ENCODE results near the gene TRAF7.

Gene TRAF7

DNA sequence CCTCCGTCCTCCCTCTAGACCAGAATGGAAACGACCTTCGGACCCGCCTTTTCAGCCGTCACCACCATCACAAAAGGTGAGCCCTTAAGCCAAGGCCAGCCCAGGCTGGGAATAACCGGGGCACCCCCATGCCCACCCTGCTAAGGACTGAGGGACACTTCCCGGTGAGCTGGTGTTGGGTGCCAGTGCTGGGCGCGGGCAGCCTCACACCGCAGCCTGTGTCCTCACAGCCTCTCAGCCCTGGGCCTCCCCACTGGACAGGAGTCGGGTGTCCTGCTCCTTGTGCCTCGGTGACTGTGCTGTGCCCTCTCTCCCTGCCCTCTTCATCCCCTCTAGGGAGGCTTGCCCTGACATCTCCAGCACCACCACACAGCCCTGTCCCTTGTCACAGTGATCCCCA is 10.3 kb downstream of the TRAF7 start:
- DNase-seq (ENCODE audit: low spot score): no peak

DNA sequence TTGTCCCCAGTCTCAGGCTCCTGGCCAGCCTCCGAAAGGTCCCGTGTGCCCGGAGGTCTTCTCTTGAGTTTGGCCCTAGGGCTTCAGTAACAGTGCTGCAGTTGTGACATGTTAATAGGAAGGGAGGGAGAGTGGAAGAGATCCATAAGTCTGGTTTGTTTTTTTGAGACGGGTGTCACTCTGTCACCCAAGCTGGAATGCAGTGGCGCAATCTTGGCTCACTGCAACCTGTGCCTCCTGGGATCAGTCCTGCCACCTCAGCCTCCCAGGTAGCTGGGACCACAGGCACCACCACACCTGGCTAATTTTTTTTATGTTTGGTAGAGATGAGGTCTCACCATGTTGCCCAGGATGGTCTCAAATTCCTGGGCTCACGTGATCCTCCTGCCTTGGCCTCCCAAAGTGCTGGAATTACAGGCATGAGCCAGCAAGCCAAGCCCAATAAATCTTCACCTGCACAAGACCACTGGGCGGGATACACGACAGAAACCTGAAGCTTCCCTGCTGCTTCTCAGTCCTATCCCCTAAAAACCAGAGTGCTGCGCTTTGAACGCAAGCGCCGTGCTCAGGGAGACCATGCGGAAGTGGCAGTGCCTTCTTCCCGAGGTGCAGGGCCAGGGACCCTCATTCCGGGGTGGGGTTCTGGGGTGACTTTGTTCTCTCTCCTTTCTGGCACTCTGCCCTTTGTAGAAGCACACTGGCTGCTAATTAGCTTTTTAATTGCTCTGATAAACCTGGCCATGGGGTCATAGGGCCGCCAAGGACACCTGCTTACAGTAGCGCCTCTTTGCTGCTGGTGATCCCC is 10.9 kb downstream of the TRAF7 start:
- no peak for DNase-seq (ENCODE audit: low spot score)

DNA sequence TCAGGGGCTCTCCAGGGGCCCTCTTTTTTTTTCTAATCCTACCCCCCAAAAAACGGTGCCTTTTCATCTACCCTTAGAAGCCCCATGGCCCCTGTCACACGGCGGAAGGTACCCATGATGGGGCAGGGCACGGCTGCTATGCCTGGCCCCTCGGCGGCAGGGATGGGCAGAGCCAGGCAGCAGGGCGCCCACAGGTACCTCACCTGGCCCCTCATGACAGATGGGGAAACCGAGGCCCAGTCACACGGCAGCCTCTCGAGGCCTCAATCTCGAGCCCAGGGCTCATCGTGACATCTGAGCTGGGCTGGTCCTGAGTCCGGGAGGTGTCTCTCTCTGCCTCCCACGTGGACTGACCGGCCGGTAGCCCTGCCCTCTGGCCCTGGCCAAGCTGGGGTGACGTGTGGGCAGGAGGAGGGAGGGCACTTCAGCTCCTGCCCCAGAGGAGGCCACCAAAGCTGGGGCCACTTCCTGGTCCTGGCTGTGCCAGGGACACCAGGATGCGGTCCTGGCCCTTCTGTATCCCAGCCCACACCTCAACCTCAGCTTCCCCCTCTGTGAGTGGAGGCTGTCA is 11.6 kb downstream of the TRAF7 start:
- DNase-seq (ENCODE audit: low spot score): no peak

- no peak for DNase-seq (ENCODE audit: low spot score)
These were observed 14.5 kb downstream of the TRAF7 start for GRCh38 chr16:2170080-2170479.

GRCh38 chr16:2170587-2171435 is 15.2 kb downstream of the TRAF7 start:
- no peak for DNase-seq (ENCODE audit: low spot score)

DNA sequence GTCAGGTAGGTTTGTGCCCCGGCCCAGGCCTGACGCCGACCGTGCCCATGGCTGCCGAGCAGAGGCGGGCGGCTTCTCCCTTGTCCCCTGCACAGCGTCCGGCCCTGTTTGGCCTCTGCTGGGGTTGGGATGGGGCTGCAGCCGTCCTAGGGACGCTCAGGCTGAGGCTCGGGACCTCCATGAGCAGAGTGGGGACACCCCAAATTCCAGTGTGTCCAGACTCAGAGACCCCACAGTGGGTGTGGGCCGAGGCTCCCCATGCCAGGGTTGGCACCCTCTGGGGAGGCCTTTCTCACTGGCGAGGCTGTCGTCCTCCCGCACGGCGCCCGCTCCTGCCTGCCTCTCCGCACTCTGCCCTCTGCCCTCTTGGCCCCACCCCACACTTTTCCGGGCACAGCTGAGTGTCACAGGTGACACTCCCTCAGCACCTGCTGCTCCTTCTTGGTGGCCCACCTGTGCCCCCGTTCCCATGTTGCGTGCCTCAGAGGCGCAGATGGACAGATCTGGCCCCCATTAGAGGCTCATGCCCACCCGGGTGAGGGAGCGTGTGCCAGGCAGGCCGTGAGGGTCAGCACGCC is 16.1 kb downstream of the TRAF7 start:
- DNase-seq (ENCODE audit: low spot score): no peak

DNA sequence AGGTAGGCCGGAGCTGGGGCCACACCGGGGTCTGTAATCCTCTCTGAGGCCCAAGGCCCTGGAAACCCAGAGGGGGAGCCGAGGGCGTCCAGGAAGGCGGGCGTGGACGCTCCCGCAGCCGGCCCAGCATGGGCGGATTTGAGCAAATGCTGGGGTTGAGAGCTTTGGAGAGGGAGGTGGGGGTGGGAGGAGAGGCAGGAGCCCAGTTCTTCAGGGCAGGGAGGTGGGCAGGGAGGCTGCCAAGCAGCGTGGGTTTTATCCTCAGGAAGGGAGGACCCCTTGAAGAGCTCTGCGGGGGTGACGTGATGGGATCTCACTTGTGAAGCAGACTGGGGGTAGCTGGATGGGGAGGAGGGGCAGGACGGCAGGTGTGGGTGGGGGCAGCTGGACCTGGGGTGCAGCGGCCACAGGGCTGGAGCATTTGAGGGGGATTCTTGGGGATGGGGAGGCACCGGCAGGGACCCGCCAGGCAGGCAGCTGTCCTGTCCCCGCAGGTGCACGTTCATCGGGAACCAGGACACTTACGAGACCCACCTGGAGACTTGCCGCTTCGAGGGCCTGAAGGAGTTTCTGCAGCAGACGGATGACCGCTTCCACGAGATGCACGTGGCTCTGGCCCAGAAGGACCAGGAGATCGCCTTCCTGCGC is 17.2 kb downstream of the TRAF7 start:
- DNase-seq (ENCODE audit: low spot score): no peak

DNA sequence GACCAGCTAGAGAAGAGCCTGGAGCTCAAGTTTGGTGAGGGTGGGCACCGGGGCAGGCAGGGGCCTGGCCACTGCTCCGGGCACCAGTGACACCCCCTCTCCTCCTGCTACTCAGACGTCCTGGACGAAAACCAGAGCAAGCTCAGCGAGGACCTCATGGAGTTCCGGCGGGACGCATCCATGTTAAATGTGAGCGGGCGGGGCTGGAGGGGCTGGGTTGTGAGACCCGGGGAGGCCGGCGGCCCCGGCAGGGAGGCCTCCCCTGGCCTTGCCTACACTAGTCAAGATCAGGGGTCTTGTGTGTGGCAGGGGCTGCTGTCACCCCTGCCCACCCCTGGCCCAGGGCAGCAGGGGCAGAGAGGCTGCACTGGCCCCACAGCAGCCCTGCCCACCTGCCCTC is 17.8 kb downstream of the TRAF7 start:
- DNase-seq (ENCODE audit: low spot score): no peak

GRCh38 chr16:2173916-2174315 is 18.3 kb downstream of the TRAF7 start:
- DNase-seq (ENCODE audit: low spot score): no peak

DNA sequence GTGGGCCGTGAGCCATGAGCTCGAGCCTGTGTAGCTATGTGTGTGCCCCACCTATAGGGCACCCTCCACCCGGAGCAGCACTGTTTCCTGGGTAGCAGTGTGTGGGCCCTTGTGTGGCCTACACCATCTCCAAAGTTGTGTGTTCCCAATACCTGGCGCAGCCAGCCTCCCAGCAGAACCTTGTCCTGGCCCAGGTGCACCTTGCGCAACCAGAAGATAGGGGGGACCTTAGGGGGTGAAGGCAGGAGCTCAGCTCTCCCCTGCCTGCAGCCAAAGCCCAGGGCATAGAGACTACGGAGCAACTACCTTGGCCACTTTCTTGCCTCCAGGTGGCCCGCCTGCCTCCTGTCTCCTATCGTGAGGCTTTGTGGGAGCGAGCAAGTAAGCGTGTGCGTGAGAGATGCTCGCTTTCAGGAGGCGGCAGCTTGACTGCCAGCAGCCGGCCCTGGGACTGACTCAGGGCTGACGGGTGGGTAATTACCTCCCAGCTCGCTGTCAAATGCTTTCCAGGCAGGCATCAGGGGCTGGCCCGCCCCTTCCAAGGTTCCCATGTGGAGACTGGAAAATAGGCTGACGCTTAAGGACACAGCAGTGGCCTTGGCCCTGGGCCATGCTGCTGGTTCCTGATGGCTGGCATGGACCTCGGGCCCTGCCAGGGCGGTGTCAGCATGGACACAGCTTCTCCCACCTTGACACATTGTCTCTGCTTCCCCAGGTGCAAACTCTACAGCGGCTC is 19.0 kb downstream of the TRAF7 start:
- no peak for DNase-seq (ENCODE audit: low spot score)

DNA sequence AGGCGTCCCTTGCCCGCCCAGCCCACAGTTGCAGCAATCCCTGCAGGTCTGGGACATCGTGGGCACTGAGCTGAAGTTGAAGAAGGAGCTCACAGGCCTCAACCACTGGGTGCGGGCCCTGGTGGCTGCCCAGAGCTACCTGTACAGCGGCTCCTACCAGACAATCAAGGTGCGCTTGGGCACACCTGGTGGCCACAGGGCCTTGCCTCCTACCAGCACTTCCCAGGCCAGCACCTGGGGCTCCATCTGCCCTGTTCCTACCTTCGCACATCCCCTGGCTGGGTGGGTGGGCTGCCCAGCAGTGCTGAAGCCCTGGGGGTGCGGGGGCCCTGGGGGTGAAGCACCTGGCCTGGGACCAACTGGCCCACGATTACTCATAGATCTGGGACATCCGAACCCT is 19.9 kb downstream of the TRAF7 start:
- DNase-seq (ENCODE audit: low spot score): no peak

GRCh38 chr16:2176047-2176446 is 20.5 kb downstream of the TRAF7 start:
- DNase-seq (ENCODE audit: low spot score): no peak

DNA sequence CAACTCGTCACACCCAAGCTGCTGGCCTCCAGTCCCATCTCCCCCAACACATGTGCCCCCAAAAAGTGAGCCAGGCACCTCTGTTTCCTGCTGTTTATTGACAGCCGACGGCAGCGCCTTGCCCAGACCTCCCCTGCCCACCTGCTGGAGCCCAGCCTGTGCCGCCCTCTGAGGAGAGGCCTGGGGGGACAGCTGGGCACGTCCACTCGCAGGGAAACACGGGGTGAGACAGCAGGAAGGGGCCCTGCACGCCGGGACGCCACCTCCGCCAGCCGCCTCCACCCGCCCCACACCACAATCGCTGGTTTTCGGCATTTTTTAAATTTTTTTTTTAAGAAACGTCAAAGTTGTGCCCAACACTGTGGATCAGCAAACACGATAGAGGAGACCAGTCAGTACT is 21.5 kb downstream of the TRAF7 start:
- no peak for DNase-seq (ENCODE audit: low spot score)

GRCh38 chr16:2177561-2177960 is 22.0 kb downstream of the TRAF7 start:
- DNase-seq (ENCODE audit: low spot score): no peak

- DNase-seq (ENCODE audit: low spot score): peak; percentile 10
These were observed 22.9 kb downstream of the TRAF7 start for GRCh38 chr16:2178321-2179106.

DNA sequence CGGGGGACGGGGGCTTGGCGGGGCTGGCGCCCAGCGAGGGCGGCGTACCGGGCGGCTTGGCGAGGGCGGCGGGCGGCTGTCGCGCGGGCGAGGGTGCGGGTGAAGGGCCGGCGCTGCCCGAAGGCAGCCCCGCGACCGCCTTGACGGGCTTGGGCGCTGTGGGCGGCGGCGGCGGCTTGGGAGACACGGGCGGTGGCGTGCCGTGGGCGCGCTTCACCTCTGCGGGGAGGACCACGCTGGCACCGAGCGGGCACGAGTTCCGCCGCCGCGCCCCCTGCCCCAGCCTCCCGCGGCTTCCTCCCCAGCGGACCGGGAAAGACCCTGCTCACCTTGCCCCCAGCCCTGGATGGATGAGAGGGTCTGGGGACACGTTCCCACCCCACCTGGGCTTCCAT is 23.5 kb downstream of the TRAF7 start:
- no peak for DNase-seq (ENCODE audit: low spot score)

- no peak for DNase-seq (ENCODE audit: low spot score)
These were observed 24.0 kb downstream of the TRAF7 start for GRCh38 chr16:2179576-2179975.

- DNase-seq (ENCODE audit: low spot score): no peak
These were observed 24.9 kb downstream of the TRAF7 start for GRCh38 chr16:2180461-2180860.

- no peak for DNase-seq (ENCODE audit: low spot score)
These were observed 25.7 kb downstream of the TRAF7 start for GRCh38 chr16:2180962-2181923.

Data from CD4-positive, alpha-beta T cell treated with Interleukin-15 for 4 hours (primary cell).